Jurkat, Clone E6-1 (cell line): ENCODE results near the gene PDP2.
"Not testable (repeated sequence)": the region's sequence is repeated elsewhere in the genome, so short reads cannot be mapped to it uniquely, and the experiment has no call there.

Experiments
- DNase-seq: peaks from one replicate; pipeline ENCODE4 v3.0.0-alpha.2; 2011; ENCODE audit warnings: low read depth, low spot score
- H3K4me3 ChIP-seq: 2 replicates; pipeline ENCODE4 v1.5.1; 2011; ENCODE audit warnings: mild to moderate bottlenecking, low read length, control low read depth, moderate library complexity

PDP2 gene

DNA sequence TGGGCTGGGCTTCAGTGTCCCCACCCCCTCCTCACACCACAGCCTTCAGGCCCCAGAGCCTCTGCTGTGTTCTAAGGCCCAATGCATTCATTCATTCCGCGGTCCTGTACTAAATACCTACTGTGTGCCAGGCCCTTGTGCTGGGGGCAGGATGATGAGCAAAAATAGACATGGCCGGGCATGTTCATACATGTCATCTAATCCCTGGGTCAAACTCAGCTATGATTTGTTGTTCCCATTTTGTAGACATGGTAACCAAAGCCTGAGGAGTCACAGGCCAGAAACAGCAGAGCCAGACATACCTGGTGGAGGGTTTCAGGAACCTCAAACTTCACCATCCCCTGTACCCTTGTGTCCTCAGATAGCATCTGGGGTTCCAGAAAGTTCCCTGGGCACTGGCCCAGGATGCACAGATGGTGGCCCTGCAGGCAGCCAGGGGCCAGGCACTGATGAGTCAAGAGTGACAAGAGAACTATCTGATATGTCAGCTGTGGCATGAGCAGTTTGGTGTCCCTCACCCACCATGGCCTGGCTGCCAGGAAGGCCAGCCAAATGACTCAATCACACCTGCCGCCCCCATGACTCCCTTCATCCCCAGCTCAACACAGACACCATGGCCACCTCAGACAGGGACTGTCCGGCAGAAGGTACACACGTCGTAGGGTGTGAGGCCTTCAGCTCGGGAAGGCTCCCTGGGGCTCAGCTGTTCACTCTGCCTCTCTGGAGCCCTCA is 47.8 kb downstream of the PDP2 start:
- no peak for DNase-seq
- H3K4me3 ChIP-seq, result no peak overlapping the region

DNA sequence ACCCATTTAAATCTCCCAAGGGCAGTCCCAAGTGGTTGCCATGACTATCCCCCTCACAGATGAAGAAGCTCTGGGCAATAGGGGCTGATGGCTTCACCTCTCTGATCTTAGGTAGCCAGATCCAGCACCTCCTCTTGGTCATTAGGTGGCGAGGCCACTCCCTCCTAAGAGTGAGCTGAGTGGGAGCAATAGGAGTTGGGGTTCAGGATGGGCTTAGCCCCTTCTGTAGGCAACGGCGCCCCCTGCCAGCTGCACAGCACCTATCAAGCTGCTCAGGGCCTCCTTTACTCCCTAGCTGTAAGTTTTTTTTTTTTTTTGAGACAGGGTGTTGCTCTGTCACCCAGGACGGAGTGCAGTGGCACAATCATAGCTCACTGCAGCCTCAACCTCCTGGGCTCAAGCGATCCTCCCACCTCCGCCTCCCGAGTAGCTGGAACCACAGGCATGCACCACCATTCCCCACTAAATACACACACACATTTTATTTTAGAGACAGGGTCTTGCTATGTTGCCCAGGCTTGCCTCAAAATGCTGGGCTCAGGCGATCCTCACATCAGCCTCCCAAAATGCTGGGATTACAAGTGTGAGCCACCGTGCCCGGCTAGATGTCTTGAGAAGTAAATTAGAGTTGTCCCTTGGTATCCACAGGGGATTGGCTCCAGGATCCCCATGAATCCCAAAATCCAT is 48.5 kb downstream of the PDP2 start:
- peak; percentile 30 for DNase-seq

DNA sequence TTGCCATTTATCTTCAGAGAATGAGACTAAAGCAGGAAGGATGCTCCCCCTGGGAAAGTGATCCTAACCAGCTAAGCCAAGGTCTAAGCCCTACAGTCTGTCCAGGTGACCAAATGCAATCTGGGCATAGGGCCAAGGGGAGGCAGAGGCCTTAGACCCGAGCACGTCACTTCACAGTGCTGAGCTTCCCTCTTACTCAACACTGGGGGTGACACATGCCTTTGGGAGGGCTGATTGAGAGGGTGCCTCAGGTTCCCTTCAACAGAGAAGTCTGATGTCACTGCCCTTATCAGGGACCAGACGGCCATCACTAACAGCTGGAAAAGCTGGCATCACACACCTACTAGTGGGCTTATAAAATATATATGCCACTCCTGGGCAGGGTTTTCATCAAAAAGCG is 49.9 kb downstream of the PDP2 start:
- H3K4me3 ChIP-seq, result no peak overlapping the region
- DNase-seq, result no peak

More for the DNA sequence above, 48.5 kb downstream of the PDP2 start:
- H3K4me3 ChIP-seq, result no peak overlapping the region

DNA sequence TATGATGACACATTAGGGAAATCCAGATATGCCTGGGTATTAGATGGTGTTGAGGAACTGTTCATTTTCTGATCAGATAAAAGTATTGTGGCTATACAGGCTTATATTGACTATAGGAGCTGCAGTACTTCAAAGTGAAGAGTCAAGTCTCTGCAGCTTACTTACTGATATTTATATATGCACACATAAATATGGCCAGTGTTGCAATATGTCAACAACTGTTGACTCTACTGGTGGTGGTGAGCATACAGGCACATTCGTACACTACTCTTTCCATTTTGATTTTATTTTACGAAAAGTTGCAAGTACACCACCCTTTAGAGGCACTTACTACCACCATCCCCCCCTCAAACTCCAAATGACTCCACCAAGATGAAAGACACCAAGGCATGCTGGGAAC is 51.4 kb downstream of the PDP2 start:
- DNase-seq, result no peak
- no peak overlapping the region for H3K4me3 ChIP-seq

DNA sequence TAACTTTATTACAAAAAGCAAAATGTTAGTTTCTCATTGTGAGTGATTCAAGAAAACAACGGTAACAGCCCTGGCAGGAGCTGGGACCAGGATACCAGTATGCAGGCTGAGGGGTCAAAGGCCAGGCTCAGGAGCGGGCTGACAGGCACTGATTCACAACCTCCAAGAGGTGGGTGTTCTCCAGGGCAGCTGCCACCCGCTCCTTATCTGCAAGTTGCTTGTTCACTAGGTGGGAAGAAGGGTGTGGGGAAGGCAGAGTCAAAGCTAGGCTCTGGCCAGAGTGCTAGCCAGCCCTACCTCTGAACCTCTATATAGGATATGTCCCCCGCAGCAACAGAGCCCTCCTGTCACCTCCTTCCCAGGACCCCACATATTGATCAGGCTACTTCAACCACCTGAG is 51.8 kb downstream of the PDP2 start:
- DNase-seq, result no peak
- no peak overlapping the region for H3K4me3 ChIP-seq

DNA sequence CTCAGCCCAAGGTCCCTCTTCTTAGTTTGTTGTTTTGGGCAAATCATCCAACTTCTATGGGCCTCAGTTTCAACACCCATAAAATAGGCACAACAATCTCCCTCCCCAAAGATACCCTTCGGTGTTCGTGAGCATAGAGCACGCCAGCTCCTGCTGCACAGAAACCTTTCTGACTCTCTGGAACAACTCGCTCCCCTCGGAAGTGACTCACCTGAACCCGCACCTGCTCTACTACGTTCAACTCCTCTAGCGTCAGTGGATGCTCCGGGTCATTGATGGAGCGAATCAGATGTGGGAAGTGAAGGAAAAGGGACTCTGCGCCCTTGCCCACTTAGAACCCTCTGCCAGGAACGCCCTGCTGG is 53.4 kb downstream of the PDP2 start:
- peak overlapping the region; percentile 99 for H3K4me3 ChIP-seq
- DNase-seq, result no peak

DNA sequence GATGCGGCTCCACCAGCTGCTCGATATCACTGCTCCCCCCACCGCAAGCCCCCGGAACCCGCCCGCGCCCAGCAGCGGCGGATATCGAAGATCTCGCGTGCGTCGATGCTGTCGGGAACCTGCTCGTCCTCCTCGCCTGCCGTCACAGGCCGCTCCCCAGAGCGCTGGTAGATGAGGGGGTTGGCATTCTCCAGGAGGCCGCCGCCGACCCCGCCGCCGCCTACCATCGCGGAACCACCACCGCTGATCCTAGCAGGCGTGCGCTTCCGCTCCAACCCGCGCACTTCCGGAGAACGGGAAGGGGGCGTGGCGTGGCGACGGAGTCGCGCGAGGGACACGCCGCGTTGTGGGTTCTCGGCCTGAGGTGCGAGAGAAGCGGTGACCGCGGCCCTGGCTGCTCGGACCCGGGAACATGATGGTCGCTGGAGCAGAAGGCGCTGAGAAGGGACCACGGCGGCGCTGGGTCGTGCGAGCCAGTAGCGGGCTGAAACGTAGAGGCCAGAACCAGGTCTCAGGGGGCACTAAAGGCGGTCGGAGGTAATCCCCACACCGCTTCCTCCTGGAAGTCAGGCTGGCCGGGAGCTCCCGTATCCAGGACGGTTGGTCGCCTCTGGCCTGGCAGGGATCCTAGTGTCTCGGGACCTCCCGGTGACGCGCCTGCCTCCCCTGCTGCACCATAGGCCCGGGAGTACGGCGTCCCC is 54.0 kb downstream of the PDP2 start, which contains the start of gene CIAO2B:
Gene CIAO2B (minus strand): TSS at position 265 of the 701 bp plus-strand sequence. CDS start 38 bp downstream, at position 227.
- peak within 1 kb of the TSS; percentile 99 for H3K4me3 ChIP-seq
- peak; percentile 69 for DNase-seq

DNA sequence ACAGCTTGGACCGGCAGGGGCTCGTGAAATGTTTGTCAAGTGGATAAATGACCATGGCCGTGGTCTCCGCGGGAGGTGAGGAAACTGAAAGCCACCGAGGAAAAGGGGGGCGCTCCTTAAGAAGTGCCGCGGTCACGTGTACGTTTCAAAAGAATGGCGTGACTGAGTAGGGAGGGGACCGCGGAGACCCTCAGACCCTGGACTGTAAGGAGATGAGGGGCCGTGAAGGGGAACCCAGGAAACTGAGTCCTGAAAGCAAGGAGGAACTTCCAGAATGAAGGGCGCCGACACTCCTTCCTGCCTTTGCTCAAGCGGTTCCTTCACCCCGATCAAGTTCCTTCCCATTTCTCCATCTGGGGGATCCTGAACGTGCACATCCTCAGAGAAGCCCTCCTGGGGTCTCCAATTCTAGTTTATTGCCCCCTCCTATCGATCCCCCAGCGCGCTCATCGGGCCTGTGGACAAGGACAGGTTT is 54.6 kb downstream of the PDP2 start:
- not testable (repeated sequence) for DNase-seq
- peak overlapping the region; percentile 99 for H3K4me3 ChIP-seq

DNA sequence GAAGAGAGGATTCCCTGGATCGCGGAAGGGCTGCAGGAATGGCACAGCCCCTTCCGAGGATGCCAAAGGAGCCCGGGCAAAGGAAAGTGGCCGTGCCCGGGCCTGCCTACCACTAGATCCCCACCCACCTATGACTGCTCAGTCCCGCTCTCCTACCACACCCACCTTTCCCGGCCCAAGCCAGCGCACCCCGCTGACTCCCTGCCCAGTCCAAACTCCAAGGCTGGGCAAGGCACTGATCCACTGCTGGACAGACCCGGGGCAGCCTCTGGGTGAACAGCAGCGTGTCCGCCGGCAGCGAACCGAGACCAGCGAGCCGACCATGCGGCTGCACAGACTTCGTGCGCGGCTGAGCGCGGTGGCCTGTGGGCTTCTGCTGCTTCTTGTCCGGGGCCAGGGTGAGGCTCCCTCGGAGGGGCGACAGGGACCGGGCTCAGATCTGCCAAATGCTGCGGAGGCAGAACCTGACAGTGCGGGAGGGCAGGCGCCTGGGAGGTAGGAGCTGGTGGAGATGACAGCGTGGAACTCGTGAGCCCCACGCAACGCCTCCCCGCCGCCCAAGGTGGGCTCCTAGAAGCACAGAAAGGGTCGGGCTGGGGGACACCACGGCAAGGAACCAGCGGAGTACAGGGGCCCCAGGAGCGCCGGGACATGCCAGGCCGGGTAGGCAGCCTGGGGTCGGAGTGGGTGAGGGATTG is 55.1 kb downstream of the PDP2 start, which contains the start of gene CES2:
Gene CES2 (plus strand): TSS at position 203 of the 698 bp plus-strand sequence. CDS start 120 bp downstream, at position 323.
- H3K4me3 ChIP-seq, result peak within 1 kb of the TSS; percentile 99
- DNase-seq, result no peak

DNA sequence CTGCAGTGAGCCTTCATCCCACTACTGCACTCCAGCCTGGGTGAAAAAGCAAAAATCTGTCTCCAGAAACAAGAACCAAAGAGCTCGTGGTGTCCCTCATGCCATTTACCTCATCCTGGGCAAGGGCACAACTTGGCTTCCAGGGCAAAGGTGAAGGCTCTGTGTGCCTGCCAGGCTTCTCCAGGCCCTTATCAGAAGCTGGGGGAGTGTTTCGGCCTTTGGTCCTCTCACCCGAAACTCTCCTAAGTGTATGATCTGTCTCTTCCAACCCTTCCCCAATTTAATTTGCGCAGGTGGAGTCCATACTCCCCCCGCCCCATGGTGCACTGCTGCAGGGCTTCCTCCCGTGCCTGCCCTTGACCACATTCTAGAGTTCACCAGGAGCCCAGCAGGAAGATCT is 56.1 kb downstream of the PDP2 start:
- no peak overlapping the region for H3K4me3 ChIP-seq
- no peak for DNase-seq

DNA sequence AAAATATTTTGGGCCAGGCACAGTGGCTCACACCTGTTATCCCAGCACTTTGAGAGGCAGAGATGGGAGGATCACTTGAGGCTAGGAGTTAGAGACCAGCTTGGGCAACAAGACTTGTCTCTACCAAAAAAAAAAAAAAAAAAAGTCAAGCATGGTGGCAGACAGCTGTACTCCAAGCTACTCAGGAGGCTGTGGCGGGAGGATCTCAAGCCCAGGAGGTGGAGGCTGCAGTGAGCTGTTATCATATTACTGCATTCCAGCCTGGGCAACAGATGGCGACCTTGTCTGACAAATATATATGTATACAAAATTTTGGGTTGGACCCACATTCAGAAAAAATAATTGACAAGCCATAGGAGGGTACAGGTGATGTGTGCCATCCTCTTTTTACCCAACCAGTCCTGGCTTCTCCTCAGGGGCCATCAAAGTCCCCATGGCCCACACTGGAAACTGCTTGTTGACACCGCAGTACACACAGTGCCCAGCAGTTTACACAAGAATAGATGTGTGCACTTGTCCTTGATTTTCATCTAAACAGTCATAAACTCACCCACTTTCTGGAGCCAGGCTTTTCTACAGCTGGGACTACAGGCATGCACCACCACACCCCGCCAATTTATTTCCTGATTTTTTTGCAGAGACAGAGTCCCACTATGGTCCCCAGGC is 56.7 kb downstream of the PDP2 start:
- no peak overlapping the region for H3K4me3 ChIP-seq
- no peak for DNase-seq

DNA sequence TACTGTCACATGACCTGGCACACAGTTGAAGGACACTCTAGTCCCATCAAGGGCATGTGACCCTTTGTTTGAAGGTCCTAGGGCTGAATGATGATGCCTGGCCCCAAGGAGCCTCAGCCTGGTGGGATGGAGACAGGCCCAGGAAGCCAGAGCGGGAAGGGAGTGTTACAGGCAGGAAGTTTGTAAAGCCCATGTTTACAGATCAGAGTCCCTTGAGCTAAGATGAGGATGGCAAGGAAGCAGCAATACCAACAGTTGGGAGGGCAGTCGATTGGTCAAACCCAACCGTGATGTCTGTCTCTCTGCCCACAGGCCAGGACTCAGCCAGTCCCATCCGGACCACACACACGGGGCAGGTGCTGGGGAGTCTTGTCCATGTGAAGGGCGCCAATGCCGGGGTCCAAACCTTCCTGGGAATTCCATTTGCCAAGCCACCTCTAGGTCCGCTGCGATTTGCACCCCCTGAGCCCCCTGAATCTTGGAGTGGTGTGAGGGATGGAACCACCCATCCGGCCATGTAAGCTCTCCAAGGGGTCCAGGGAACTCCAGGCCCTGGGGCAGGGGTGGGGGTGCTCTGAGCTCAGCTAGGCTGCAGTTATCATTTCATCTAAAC is 57.5 kb downstream of the PDP2 start:
- no peak overlapping the region for H3K4me3 ChIP-seq
- DNase-seq, result no peak

DNA sequence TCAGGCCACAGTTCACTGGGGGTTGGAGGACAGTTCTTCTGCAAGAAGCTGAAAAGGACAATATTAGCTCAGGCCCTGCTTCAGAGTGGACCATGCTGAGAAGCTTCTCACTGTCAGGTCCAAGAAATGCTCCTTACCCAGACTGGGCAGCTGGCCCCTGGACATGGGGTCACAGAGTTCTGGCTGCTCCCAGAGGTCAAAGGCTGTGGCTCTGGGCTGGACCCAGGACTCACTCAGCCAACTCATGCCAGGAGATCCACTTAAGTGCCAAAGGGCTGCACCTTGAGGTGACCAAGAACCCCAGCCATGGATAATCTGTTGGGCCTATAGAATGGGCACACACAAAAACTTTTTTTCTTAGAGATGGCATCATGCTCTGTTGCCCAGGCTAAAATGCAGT is 59.1 kb downstream of the PDP2 start:
- DNase-seq, result no peak
- H3K4me3 ChIP-seq, result no peak overlapping the region

DNA sequence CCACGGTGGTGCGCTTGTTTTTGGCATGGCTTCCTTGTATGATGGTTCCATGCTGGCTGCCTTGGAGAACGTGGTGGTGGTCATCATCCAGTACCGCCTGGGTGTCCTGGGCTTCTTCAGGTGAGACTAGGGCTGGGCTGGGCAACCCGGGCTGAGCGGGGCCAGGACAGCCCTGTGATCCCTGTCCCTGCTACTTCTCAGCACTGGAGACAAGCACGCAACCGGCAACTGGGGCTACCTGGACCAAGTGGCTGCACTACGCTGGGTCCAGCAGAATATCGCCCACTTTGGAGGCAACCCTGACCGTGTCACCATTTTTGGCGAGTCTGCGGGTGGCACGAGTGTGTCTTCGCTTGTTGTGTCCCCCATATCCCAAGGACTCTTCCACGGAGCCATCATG is 59.9 kb downstream of the PDP2 start:
- H3K4me3 ChIP-seq, result no peak overlapping the region
- DNase-seq, result no peak
